ENCODE measurements around the gene TINAG. TPM values are rescaled to one million over a fixed set of nuclear protein-coding genes. Genes with fewer than 3 reads are reported as not detected.

Gene TINAG
- total and polyA plus RNA-seq, 2 of the 13 experiments (the other 11 are each of a cell fraction or from before 2014, with no cell fraction given), result 0.08 to 0.15 TPM

DNA sequence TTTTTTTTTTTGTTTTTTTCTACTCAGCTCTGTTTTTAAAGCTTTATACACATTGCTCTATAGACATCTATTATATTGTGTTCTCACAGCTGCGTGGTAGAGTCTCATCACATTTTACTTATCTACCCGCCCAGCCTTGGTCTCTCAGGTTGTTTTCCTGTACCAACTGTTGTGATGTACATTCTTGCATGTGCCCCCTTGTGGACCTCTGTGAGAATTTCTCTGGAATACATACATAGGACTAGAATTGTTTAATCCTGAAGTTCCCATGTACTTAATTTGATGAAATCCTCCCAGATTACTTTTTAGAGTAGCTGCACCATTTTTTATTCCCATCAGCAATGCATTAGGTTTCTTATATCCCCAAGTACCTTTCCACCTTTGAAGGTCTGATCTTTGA, 40.4 kb upstream of the TINAG start (continued):
- TF ChIP-seq, protein P1, sequence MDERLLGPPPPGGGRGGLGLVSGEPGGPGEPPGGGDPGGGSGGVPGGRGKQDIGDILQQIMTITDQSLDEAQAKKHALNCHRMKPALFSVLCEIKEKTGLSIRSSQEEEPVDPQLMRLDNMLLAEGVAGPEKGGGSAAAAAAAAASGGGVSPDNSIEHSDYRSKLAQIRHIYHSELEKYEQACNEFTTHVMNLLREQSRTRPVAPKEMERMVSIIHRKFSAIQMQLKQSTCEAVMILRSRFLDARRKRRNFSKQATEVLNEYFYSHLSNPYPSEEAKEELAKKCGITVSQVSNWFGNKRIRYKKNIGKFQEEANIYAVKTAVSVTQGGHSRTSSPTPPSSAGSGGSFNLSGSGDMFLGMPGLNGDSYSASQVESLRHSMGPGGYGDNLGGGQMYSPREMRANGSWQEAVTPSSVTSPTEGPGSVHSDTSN (CRISPR knock-in tag; IDR thresholded peaks at IDR 0.05), result no peak
- TF ChIP-seq SMC3 (IDR thresholded peaks at IDR 0.05; ENCODE audit: low read length), result peak; percentile 93
- no peak for TF ChIP-seq EP300 (IDR thresholded peaks at IDR 0.05; ENCODE audit: low read depth in 2 of 2, low read length in 2 of 2)
- TF ChIP-seq EP300 (CRISPR knock-in tag; IDR thresholded peaks at IDR 0.05; ENCODE audit: borderline replicate concordance), result no peak
- TF ChIP-seq HES4 (CRISPR knock-in tag; IDR thresholded peaks at IDR 0.05; ENCODE audit: borderline replicate concordance), result no peak
- TF ChIP-seq RFX1 (IDR thresholded peaks at IDR 0.05), result no peak
- peak; percentile 71 for TF ChIP-seq STAG1 (CRISPR knock-in tag; IDR thresholded peaks at IDR 0.05)
- TF ChIP-seq HNRNPL (IDR thresholded peaks at IDR 0.05; ENCODE audit: low read depth, low read length), result no peak
- TF ChIP-seq ZSCAN30 (CRISPR knock-in tag; IDR thresholded peaks at IDR 0.05), result no peak
- TF ChIP-seq, protein P2, sequence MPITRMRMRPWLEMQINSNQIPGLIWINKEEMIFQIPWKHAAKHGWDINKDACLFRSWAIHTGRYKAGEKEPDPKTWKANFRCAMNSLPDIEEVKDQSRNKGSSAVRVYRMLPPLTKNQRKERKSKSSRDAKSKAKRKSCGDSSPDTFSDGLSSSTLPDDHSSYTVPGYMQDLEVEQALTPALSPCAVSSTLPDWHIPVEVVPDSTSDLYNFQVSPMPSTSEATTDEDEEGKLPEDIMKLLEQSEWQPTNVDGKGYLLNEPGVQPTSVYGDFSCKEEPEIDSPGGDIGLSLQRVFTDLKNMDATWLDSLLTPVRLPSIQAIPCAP (CRISPR knock-in tag; IDR thresholded peaks at IDR 0.05; ENCODE audit: low read depth), result no peak
- TF ChIP-seq, protein P3, sequence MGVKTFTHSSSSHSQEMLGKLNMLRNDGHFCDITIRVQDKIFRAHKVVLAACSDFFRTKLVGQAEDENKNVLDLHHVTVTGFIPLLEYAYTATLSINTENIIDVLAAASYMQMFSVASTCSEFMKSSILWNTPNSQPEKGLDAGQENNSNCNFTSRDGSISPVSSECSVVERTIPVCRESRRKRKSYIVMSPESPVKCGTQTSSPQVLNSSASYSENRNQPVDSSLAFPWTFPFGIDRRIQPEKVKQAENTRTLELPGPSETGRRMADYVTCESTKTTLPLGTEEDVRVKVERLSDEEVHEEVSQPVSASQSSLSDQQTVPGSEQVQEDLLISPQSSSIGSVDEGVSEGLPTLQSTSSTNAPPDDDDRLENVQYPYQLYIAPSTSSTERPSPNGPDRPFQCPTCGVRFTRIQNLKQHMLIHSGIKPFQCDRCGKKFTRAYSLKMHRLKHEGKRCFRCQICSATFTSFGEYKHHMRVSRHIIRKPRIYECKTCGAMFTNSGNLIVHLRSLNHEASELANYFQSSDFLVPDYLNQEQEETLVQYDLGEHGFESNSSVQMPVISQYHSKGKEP (CRISPR knock-in tag; IDR thresholded peaks at IDR 0.05), result no peak
- TF ChIP-seq FLYWCH1 (CRISPR knock-in tag; IDR thresholded peaks at IDR 0.05), result no peak
- TF ChIP-seq, protein P4, sequence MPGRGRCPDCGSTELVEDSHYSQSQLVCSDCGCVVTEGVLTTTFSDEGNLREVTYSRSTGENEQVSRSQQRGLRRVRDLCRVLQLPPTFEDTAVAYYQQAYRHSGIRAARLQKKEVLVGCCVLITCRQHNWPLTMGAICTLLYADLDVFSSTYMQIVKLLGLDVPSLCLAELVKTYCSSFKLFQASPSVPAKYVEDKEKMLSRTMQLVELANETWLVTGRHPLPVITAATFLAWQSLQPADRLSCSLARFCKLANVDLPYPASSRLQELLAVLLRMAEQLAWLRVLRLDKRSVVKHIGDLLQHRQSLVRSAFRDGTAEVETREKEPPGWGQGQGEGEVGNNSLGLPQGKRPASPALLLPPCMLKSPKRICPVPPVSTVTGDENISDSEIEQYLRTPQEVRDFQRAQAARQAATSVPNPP (CRISPR knock-in tag; IDR thresholded peaks at IDR 0.05), result no peak
